GM12873 (cell line): ENCODE results near the gene OXER1.
A peak's percentile ranks its signal among the peaks of the same experiment; 100 is the strongest.

Experiments used
- TF ChIP-seq, protein P1 (sequence below): IDR thresholded peaks from 2 replicates; pipeline ENCODE4 v1.5.1; 2012; ENCODE audit warnings: low read depth, mild to moderate bottlenecking, moderate library complexity, low read length, control low read depth; ENCODE audit not compliant: insufficient read depth; ENCODE audit errors: missing control alignments

Gene OXER1

DNA sequence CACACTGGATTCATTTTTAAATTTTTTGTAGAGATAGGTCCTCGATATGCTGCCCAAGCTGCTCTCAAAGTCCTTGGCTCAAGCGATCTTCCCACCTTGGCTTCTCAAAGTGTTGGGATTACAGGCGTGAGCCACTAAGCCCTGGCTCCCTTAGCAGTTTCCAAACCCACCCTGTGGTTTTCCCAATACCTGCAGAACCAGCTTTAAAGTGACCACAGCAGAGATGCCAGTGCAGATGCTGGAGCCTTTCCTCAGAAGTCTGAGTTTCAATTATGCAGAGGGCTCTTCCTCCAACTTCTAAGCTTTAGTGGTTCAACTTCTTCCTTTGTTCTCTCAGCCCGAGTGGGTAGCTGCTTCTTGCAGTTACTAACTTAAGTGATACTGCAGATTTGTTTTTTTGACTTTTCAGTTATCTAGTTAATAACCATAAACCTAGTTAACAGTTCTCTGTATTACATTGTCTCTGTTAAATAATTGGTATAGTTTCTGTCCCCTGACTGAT is 36.6 kb upstream of the OXER1 start:
- TF ChIP-seq, protein P1, sequence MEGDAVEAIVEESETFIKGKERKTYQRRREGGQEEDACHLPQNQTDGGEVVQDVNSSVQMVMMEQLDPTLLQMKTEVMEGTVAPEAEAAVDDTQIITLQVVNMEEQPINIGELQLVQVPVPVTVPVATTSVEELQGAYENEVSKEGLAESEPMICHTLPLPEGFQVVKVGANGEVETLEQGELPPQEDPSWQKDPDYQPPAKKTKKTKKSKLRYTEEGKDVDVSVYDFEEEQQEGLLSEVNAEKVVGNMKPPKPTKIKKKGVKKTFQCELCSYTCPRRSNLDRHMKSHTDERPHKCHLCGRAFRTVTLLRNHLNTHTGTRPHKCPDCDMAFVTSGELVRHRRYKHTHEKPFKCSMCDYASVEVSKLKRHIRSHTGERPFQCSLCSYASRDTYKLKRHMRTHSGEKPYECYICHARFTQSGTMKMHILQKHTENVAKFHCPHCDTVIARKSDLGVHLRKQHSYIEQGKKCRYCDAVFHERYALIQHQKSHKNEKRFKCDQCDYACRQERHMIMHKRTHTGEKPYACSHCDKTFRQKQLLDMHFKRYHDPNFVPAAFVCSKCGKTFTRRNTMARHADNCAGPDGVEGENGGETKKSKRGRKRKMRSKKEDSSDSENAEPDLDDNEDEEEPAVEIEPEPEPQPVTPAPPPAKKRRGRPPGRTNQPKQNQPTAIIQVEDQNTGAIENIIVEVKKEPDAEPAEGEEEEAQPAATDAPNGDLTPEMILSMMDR: no peak

DNA sequence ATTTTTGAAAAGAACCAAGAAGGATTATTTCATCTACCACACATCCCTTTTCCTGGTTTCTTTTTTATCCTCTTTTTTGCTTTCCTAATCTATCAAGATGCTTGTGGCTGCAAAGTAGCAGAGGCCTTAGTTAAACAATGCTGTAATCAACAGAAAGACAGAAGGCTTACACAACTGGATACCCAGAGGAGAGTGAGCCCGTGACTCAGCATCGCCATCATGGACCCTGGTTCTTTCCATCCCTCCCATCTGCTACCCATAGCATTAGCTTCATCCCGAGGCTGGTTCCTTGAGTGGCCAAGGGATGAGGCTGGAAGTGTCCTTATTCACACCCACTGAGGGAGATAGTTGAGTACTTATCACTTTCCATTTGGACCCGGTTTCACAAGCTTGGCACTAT is 35.9 kb upstream of the OXER1 start:
- TF ChIP-seq, protein P1: no peak

DNA sequence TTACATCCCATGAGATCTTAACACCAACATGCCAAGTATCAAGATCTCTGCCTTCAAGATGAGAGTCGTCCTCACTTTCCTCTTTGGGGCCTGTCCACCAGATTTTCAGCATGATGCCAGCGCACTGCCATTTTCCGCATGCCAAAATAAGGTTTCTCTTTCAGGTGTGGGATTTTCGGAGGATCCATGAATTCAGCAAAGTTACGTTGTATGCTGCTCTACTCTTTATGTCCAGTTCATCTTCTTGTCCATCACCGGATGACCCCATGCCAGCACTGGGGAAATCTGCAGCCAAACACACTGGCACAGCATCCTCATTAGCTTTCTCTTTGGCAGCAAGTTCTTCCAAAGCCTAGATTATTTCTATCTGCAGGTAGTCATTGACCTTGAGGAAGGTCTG is 33.3 kb upstream of the OXER1 start:
- TF ChIP-seq, protein P1: no peak

DNA sequence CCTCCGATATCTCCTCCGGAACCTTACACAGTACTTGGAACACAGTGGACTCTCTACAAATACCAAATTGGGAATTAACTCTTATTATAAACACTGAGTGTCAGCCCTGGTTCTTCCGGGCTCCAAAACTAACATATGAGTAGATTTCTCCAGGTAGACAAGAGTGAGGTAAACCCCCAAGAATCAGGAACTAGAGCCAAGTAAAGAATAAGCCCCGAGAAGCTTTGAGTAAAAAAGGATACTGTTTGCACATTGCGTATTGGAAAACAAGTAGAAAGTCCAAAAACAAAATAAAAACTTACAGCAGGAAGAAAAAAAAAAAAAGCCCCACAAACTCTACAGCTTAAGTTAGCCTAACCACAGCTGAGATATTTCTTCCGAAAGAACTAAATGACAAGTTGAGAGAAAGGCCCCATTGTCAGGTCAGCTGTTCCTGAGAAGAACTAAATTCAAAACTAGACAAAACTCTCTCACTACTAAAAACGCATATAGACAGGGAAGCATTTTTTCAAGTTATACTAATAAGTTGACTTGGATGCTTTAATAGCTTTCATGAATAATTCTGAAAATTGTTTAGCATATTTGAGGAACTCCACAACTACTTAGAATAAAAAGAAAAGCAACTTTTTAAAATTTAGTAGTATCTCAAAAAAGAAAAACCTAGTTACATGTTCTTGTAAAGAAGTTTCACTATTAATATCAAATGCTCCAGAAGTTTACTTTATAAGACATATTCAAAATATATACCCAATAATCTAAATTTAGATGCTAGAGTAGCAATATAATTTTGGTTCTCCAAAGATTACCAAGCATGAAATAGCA is 32.7 kb upstream of the OXER1 start:
- TF ChIP-seq, protein P1: no peak

DNA sequence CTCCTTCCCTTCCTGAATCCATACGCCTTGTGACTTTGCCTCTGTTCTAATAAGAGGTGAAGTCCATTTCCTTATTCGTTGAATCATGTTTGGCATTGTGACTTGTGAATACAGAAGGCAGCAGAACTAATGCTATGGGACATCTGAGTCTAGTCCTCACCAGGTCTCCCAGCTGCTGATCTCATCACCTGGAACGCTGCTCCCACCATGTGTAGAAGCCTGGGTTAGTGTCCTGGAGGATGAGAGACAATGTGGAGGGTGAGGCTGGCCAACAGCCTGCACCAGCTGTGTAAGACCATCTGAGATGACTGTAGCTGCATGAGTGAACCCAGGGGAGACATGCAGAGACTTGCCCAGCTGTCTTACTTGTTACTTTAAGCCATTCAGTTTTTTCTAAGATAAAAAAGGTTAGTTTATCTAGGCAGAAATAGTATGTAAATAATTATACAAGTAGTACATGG is 31.9 kb upstream of the OXER1 start:
- TF ChIP-seq, protein P1: no peak

DNA sequence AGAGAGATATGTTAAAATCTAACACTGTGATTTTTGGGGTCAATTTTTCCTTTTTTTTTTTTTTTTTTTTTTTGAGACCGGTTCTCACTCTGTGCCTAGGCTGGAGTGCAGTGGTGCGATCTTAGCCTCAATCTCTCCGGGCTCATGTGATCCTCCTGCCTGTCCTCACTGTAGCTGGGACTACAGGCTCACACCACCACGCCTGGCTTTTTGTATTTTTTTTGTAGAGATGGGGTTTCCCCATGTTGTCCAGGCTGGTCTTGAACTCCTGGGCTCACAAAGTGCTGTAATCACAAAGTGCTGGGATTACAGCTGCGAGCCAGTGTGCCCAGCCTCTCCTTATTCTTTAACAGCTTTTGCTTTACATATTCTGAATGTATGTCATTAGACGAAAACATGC is 31.3 kb upstream of the OXER1 start:
- TF ChIP-seq, protein P1: no peak

DNA sequence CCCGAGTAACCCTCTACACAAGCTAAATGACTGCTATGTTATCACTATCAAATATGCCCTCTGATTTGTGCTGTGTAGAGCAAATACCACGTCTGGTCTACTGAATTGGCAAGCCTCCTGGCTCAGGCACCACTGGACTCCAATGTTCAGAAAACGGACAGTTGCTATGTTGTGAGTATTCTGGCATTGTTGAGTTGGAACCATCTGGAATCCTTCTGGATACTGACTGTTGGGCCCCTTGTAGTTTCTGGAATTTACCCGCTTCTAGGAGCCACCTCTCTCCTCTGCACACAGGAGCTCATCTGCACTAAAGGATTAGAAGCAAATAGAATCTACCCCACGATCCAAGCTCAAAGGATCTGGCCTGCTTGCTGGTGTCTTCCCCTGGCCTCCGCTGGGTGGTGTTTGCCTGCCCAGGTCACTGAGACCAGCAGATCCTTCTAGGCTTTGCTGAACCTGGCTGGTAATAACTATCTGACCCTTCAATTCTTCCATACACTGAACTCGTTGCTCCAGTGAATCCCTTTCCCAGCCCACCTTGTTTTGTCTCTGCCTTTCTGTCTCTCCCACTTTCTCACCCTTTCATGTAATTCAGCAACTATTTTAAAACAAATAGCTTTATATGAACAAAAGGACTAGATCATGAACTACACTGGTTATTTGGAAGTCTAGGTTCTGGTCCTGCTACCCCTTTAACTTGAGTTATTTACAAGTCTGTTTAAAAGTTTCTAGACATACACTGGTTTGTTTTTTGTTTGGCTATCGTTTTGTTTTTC is 30.5 kb upstream of the OXER1 start:
- TF ChIP-seq, protein P1: peak; percentile 74
